SU-DHL-6 (cell line): ENCODE results near the gene NAV2.

Experiments used
- EZH2phosphoT487 ChIP-seq: fragments of 200-600 bp; sonication (generic), shearing (Covaris generic); conservative IDR thresholded peaks from 2 replicates; pipeline ENCODE4 v1.6.1; 2018; ENCODE audit warnings: mild to moderate bottlenecking, antibody characterized with exemption, low read length, moderate library complexity, mixed read lengths
- TF ChIP-seq, protein P1 (sequence below): fragments of 200-600 bp; sonication (generic); IDR thresholded peaks from one replicate; pipeline ENCODE4 v1.5.1; 2017; ENCODE audit warnings: antibody characterized with exemption, mild to moderate bottlenecking, low read length, moderate library complexity; ENCODE audit not compliant: insufficient read depth, poor library complexity, severe bottlenecking

GRCh38 chr11:20010156-20010850, 297.7 kb downstream of the NAV2 start:
- TF ChIP-seq, protein P1, sequence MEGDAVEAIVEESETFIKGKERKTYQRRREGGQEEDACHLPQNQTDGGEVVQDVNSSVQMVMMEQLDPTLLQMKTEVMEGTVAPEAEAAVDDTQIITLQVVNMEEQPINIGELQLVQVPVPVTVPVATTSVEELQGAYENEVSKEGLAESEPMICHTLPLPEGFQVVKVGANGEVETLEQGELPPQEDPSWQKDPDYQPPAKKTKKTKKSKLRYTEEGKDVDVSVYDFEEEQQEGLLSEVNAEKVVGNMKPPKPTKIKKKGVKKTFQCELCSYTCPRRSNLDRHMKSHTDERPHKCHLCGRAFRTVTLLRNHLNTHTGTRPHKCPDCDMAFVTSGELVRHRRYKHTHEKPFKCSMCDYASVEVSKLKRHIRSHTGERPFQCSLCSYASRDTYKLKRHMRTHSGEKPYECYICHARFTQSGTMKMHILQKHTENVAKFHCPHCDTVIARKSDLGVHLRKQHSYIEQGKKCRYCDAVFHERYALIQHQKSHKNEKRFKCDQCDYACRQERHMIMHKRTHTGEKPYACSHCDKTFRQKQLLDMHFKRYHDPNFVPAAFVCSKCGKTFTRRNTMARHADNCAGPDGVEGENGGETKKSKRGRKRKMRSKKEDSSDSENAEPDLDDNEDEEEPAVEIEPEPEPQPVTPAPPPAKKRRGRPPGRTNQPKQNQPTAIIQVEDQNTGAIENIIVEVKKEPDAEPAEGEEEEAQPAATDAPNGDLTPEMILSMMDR = no peak
- TF ChIP-seq EZH2phosphoT487 = no peak
